GM18858 (cell line): ENCODE data around the gene TCP11X1.
"Not testable (repeated sequence)": the region's sequence is repeated elsewhere in the genome, so short reads cannot be mapped to it uniquely, and the experiment has no call there.

Experiments used
- ATAC-seq: cut with Tn5 transposase; IDR thresholded peaks from one replicate; pipeline ENCODE4 v1.9.1; 2021; ENCODE audit not compliant: unreplicated experiment

TCP11X1 gene

DNA sequence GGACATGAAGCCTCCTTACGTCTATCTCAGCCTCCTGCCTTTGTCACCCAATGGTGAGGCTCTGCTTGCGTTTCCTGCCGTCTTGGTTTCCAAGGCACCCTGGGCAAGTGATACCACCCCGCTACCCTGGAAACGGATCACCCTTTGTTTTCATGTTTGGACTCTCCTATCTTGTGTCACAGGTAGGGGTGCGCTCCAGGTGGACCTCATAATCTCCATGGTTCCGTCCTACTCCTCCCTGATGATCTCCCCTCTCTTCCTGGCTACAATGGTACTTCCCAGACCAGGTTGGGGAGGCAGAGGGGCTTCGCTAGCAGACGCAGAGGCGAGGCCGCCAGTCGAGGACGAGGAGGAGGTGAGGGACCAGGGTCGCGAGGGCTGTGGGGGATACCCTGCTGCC lies at the start of gene TCP11X1:
Gene TCP11X1 (plus strand): TSS at position 316 of the 400 bp plus-strand sequence.
- ATAC-seq, result not testable (repeated sequence)

DNA sequence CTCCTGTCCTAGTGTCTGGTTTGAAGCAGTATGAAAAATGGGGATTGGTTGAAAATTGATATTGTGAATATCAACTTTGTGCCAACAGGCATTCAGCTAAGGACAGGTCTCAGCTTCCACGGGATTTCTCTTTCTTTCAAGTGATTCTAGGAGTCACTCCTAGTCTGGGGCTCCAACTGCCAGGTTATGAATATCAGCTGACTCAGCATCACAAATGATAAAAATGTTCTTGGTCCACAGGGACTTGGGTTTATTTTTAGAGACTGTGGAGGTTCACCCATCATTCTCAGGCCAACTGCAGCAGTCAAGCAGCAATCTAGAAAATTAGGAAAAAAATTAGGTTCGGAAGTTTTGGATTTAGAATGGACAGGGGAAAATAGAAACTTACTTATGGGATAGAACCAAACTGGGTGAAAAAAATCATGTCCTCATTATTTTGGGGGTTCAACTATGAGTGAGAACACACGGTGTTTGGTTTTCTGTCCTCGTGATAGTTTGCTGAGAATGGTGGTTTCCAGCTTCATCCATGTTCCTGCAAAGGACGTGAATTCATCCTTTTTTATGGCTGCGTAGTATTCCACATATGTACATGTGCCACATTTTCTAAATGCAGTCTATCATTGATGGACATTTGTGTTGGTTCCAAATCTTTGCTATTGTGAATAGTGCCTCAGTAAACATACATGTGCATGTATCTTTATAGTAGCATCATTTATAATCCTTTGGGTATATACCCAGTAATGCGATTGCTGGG lies 29.0 kb upstream of the TCP11X1 start:
- ATAC-seq, result no peak

DNA sequence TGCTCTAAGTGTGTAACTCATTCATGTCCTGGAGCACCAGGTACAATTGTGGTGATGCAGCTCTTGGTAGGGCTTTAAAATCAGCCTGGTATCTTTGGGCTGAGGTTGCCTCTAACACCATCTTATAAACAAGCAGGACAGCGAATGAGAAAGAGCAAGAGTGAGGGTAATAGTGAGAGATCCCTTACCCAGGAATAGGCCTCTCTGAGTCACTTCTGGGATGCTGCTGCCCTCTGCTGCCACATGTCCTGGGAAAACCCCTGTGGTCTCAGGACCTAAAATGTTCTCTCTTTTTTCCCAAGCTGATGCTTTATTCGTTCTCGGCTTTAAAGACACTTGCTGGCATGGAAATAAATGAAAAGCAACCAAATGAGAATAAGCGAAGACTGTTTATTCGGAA lies 7.2 kb upstream of the TCP11X1 start:
- not testable (repeated sequence) for ATAC-seq

DNA sequence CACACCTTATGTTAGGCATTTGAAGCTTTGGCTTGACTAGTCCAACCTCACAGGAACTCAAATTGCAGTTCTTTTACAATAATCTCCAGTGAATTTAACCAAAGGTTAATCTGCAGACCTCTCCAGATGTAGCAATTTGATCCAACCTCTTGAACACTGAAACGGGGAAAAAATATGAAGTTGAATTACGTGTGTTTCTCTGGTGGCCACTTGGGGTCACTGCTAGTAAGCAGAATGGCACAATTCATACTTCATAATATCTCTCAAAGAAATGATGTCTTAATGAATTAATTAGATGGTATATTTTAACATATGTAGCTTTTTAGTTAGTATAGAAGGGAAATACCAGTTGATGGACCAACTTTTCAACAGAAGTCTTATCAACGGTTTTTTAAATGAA lies 1.4 kb downstream of the TCP11X1 start:
- not testable (repeated sequence) for ATAC-seq

DNA sequence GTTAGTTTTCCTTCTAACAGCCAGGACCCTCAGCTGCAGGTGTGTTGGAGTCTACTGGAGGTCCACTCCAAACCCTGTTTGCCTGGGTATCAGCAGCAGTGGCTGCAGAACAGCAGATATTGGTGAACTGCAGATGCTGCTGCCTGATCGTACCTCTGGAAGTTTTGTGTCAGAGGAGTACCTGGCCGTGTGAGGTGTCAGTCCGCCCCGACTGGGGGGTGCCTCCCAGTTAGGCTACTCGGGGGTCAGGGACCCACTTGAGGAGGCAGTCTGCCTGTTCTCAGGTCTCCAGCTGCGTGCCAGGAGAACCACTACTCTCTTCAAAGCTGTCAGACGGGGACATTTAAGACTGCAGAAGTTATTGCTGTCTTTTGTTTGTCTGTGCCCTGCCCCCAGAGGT lies 20.6 kb downstream of the TCP11X1 start:
- not testable (repeated sequence) for ATAC-seq

DNA sequence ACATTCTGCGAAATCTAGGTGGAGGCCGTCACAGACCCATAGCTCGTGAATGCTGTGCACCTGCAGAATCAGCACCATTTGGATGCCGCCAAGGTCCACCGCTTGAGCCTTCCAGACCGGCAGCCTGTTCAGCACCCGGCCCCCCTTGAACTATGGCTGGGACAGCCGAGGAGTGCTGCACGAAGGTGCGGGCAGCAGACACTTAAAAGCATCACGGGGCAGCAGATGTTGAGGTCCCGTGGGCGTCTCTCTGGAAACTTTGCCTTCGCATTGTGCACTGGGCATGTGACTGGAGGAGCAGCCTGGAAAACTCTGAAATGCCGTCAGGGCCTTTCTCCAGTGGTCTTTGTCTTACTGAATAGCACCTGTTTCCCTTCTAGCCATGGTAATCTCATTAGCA lies 25.2 kb downstream of the TCP11X1 start:
- ATAC-seq, result not testable (repeated sequence)

DNA sequence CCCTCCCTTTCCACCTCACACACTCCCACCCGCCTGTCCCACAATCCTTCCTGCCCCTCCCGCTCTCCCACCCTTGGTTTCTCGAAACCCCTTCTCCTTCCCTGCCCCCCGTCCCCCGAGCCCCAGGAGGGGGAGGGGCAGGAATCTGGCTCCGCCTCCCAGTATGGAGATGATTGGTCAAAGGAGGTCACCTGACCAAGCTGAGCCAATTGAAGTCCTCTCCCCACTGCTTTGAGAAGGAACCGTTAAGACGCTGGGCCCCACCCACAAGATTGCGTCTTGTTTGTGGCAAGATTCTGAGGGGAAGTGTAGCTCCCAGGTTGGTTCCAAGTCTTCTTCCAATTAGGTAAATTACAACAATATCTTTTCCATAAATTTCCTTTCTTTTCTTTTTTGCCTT lies 31.8 kb downstream of the TCP11X1 start, which contains the start of gene NXF2:
Gene NXF2 (plus strand): TSS at position 275 of the 400 bp plus-strand sequence. CDS start 59,912 bp downstream, outside the sequence.
- not testable (repeated sequence) for ATAC-seq

DNA sequence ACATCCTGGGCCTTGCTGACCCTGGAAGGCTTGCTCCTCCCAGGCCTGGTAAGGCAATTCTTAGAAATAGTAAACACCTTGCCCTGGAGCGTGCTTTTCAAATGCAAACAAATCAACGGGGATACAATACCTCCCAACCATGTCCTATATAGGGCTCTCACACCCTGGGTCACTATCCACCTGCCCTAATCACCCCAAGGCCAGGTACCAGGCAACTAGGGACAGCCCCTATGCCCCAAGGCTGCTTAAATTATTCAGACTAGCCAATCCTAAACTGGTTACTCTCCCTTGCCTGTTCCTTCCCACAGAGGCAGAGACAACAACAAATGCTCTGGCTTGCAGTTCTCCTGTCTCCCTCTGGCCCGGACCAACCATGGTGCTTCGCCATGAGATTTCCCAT lies 57.1 kb downstream of the TCP11X1 start:
- not testable (repeated sequence) for ATAC-seq
